CD1c-positive myeloid dendritic cell (primary cell): ENCODE measurements around the gene SMAD9.
A peak's percentile ranks its signal among the peaks of the same experiment; 100 is the strongest.

Experiments used
- DNase-seq: peaks from one replicate; pipeline ENCODE4 v3.0.0-alpha.2; 2016; ENCODE audit errors: extremely low spot score

Gene SMAD9

GRCh38 chr13:36817996-36818803, 101.8 kb downstream of the SMAD9 start:
- DNase-seq = no peak

- peak; percentile 10 for DNase-seq
These were observed 105.0 kb downstream of the SMAD9 start for GRCh38 chr13:36815062-36815461.

- peak; percentile 34 for DNase-seq
These were observed 105.6 kb downstream of the SMAD9 start for GRCh38 chr13:36814465-36814864.

- no peak for DNase-seq
These were observed 106.8 kb downstream of the SMAD9 start for GRCh38 chr13:36813225-36813624.

- DNase-seq = no peak
These were observed 112.4 kb downstream of the SMAD9 start for GRCh38 chr13:36807616-36808015.

- peak; percentile 42 for DNase-seq
These were observed 113.9 kb downstream of the SMAD9 start for GRCh38 chr13:36806102-36806501.

- no peak for DNase-seq
These were observed 115.5 kb downstream of the SMAD9 start for GRCh38 chr13:36804588-36804987.

GRCh38 chr13:36801035-36801434, 119.0 kb downstream of the SMAD9 start:
- no peak for DNase-seq

GRCh38 chr13:36796052-36796451, 124.0 kb downstream of the SMAD9 start:
- DNase-seq = no peak

GRCh38 chr13:36795463-36795862, 124.6 kb downstream of the SMAD9 start:
- no peak for DNase-seq
